HL-60 (cell line): ENCODE data around the gene PNMA8C.

ENCODE experiments used
- GABPA ChIP-seq: IDR thresholded peaks from 2 replicates; pipeline ENCODE4 v1.6.1; 2012; ENCODE audit warnings: low read depth
- TF ChIP-seq, protein P1 (sequence below): IDR thresholded peaks from one replicate; pipeline ENCODE4 v1.5.1; 2011; ENCODE audit warnings: low read length, control low read depth, inconsistent platforms; ENCODE audit not compliant: insufficient read depth
- TF ChIP-seq, protein P2 (sequence below): IDR thresholded peaks from 2 replicates; pipeline ENCODE4 v1.6.1; 2012; ENCODE audit warnings: low read depth; ENCODE audit not compliant: insufficient replicate concordance

DNA sequence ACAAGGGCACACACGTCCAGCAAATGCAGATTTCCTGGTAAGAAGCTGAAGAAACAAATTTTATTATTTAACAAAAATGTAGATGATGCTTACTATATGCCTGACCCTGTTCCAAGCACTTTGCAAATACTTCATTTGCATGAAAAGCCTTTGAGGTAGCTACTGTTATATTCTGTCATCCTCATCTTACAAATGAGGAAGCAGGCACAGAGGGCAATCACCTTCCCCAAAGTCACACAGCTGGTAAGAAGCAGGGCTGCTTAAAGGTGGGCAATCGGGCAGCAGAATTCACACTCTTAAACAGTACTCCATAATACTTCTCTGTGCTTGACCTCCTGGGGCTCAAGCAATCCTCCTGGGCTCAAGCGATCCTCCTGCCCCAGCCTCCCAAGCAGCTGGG is 18.3 kb upstream of the PNMA8C start:
- TF ChIP-seq, protein P1, sequence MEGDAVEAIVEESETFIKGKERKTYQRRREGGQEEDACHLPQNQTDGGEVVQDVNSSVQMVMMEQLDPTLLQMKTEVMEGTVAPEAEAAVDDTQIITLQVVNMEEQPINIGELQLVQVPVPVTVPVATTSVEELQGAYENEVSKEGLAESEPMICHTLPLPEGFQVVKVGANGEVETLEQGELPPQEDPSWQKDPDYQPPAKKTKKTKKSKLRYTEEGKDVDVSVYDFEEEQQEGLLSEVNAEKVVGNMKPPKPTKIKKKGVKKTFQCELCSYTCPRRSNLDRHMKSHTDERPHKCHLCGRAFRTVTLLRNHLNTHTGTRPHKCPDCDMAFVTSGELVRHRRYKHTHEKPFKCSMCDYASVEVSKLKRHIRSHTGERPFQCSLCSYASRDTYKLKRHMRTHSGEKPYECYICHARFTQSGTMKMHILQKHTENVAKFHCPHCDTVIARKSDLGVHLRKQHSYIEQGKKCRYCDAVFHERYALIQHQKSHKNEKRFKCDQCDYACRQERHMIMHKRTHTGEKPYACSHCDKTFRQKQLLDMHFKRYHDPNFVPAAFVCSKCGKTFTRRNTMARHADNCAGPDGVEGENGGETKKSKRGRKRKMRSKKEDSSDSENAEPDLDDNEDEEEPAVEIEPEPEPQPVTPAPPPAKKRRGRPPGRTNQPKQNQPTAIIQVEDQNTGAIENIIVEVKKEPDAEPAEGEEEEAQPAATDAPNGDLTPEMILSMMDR = no peak
- TF ChIP-seq, protein P2, sequence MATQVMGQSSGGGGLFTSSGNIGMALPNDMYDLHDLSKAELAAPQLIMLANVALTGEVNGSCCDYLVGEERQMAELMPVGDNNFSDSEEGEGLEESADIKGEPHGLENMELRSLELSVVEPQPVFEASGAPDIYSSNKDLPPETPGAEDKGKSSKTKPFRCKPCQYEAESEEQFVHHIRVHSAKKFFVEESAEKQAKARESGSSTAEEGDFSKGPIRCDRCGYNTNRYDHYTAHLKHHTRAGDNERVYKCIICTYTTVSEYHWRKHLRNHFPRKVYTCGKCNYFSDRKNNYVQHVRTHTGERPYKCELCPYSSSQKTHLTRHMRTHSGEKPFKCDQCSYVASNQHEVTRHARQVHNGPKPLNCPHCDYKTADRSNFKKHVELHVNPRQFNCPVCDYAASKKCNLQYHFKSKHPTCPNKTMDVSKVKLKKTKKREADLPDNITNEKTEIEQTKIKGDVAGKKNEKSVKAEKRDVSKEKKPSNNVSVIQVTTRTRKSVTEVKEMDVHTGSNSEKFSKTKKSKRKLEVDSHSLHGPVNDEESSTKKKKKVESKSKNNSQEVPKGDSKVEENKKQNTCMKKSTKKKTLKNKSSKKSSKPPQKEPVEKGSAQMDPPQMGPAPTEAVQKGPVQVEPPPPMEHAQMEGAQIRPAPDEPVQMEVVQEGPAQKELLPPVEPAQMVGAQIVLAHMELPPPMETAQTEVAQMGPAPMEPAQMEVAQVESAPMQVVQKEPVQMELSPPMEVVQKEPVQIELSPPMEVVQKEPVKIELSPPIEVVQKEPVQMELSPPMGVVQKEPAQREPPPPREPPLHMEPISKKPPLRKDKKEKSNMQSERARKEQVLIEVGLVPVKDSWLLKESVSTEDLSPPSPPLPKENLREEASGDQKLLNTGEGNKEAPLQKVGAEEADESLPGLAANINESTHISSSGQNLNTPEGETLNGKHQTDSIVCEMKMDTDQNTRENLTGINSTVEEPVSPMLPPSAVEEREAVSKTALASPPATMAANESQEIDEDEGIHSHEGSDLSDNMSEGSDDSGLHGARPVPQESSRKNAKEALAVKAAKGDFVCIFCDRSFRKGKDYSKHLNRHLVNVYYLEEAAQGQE = no peak
- no peak for TF ChIP-seq GABPA
